H9 (cell line): Measurements from ENCODE around the gene ADAP2. TPM values are rescaled to one million over a fixed set of nuclear protein-coding genes. Genes with fewer than 3 reads are reported as not detected.

Experiments
- DNase-seq: peaks from one replicate; pipeline ENCODE4 v3.0.0-alpha.2; 2017
- H2AFZ ChIP-seq: one replicate; pipeline ENCODE4 v1.6.1; 2013; ENCODE audit warnings: mild to moderate bottlenecking, low read length, control low read depth, moderate library complexity
- H2AK5ac ChIP-seq: 2 replicates; pipeline ENCODE4 v1.6.1; 2013; ENCODE audit warnings: low read length, control low read depth, mixed read lengths; ENCODE audit not compliant: insufficient read length
- H2BK120ac ChIP-seq: one replicate; pipeline ENCODE4 v1.6.1; 2013; ENCODE audit warnings: low read depth, mild to moderate bottlenecking, low read length, control low read depth, inconsistent platforms; ENCODE audit not compliant: poor library complexity, severe bottlenecking
- H2BK12ac ChIP-seq: 2 replicates; pipeline ENCODE4 v1.6.1; 2013; ENCODE audit warnings: low read length, control low read depth, mixed read lengths, low read depth; ENCODE audit not compliant: insufficient read length
- H2BK15ac ChIP-seq: 2 replicates; pipeline ENCODE4 v1.6.1; 2013; ENCODE audit warnings: low read depth, low read length, control low read depth
- H2BK20ac ChIP-seq: one replicate; pipeline ENCODE4 v1.6.1; 2013; ENCODE audit warnings: low read depth, mild to moderate bottlenecking, low read length, control low read depth, inconsistent platforms; ENCODE audit not compliant: poor library complexity, severe bottlenecking
- H2BK5ac ChIP-seq: 2 replicates; pipeline ENCODE4 v1.6.1; 2013; ENCODE audit warnings: low read length, control low read depth, mixed read lengths; ENCODE audit not compliant: insufficient read length
- H3K14ac ChIP-seq: 2 replicates; pipeline ENCODE4 v1.6.1; 2013; ENCODE audit warnings: low read length, control low read depth; ENCODE audit not compliant: insufficient read depth
- H3K18ac ChIP-seq: 2 replicates; pipeline ENCODE4 v1.6.1; 2013; ENCODE audit warnings: low read depth, mild to moderate bottlenecking, mixed read lengths, low read length, control low read depth; ENCODE audit not compliant: insufficient read length
- H3K23ac ChIP-seq: 2 replicates; pipeline ENCODE4 v1.6.1; 2013; ENCODE audit warnings: low read length, control low read depth, mixed read lengths, low read depth; ENCODE audit not compliant: insufficient read length
- H3K23me2 ChIP-seq: 2 replicates; pipeline ENCODE4 v1.6.1; 2013; ENCODE audit warnings: low read depth, mild to moderate bottlenecking, mixed read lengths, low read length, control low read depth; ENCODE audit not compliant: insufficient read length, poor library complexity, severe bottlenecking
- H3K27ac ChIP-seq: 2 replicates; pipeline ENCODE4 v1.5.1; 2013; ENCODE audit warnings: low read length, control low read depth, mixed read lengths, low read depth; ENCODE audit not compliant: insufficient read length
- H3K27me3 ChIP-seq: 2 replicates; pipeline ENCODE4 v1.6.1; 2013; ENCODE audit warnings: low read length, control low read depth, inconsistent platforms; ENCODE audit not compliant: insufficient read depth
- H3K4ac ChIP-seq: 2 replicates; pipeline ENCODE4 v1.6.1; 2013; ENCODE audit warnings: low read depth, mild to moderate bottlenecking, control low read depth, inconsistent platforms, low read length, moderate library complexity
- H3K4me1 ChIP-seq: 2 replicates; pipeline ENCODE4 v1.6.1; 2013; ENCODE audit warnings: low read length, control low read depth, inconsistent platforms; ENCODE audit not compliant: insufficient read depth
- H3K4me2 ChIP-seq: 2 replicates; pipeline ENCODE4 v1.6.1; 2013; ENCODE audit warnings: low read length, control low read depth, mixed read lengths; ENCODE audit not compliant: insufficient read length, insufficient read depth
- H3K56ac ChIP-seq: 2 replicates; pipeline ENCODE4 v1.6.1; 2013; ENCODE audit warnings: low read depth, mild to moderate bottlenecking, mixed read lengths, low read length, control low read depth; ENCODE audit not compliant: insufficient read length
- H3K79me1 ChIP-seq: 2 replicates; pipeline ENCODE4 v1.6.1; 2013; ENCODE audit warnings: low read depth, mild to moderate bottlenecking, moderate library complexity, low read length, control low read depth, inconsistent platforms; ENCODE audit not compliant: insufficient read depth, poor library complexity, severe bottlenecking
- H3K79me2 ChIP-seq: 2 replicates; pipeline ENCODE4 v1.6.1; 2013; ENCODE audit warnings: low read length, control low read depth, inconsistent platforms; ENCODE audit not compliant: insufficient read depth
- H3K9ac ChIP-seq: 2 replicates; pipeline ENCODE4 v1.6.1; 2013; ENCODE audit warnings: low read length, control low read depth, mixed read lengths; ENCODE audit not compliant: insufficient read length; ENCODE audit errors: extremely low read depth
- H3K9me3 ChIP-seq: one replicate; pipeline ENCODE4 v1.6.1; 2013; ENCODE audit warnings: low read depth, low read length, inconsistent platforms; ENCODE audit not compliant: control insufficient read depth
- H3T11ph ChIP-seq: one replicate; pipeline ENCODE4 v1.6.1; 2013; ENCODE audit warnings: mild to moderate bottlenecking, low read length, control low read depth, inconsistent platforms
- H4K20me1 ChIP-seq: one replicate; pipeline ENCODE4 v1.6.1; 2013; ENCODE audit not compliant: control insufficient read depth, insufficient read length, insufficient read depth
- H4K5ac ChIP-seq: 2 replicates; pipeline ENCODE4 v1.6.1; 2013; ENCODE audit warnings: low read depth, mild to moderate bottlenecking, mixed read lengths, low read length, control low read depth; ENCODE audit not compliant: insufficient read length
- H4K8ac ChIP-seq: replicated peaks from 2 replicates; pipeline ENCODE4 v1.6.1; 2013; ENCODE audit warnings: low read length, control low read depth, mixed read lengths, low read depth; ENCODE audit not compliant: insufficient read length
- H4K91ac ChIP-seq: 2 replicates; pipeline ENCODE4 v1.6.1; 2013; ENCODE audit warnings: low read depth, mild to moderate bottlenecking, moderate library complexity, mixed read lengths, low read length, control low read depth; ENCODE audit not compliant: insufficient read length
- H3K27ac Mint-ChIP-seq, 3 experiments: 2 replicates in 2 of 3; 3 replicates in 1 of 3; pipeline ENCODE4 v1.8.0; 2020 to 2021; ENCODE audit warnings: mixed read lengths in 3 of 3, mild to moderate bottlenecking in 1 of 3, moderate library complexity in 1 of 3
- H3K27me3 Mint-ChIP-seq: 2 replicates; pipeline ENCODE4 v1.8.0; 2021; ENCODE audit warnings: low read depth, mild to moderate bottlenecking, moderate library complexity, mixed read lengths
- H3K36me3 Mint-ChIP-seq, 3 experiments: 2 replicates in 2 of 3; 3 replicates in 1 of 3; pipeline ENCODE4 v1.8.0; 2020 to 2021; ENCODE audit warnings: low read depth in 3 of 3, mixed read lengths in 3 of 3; ENCODE audit not compliant: insufficient read depth in 1 of 3
- H3K4me1 Mint-ChIP-seq, 2 experiments: 2 replicates each; pipeline ENCODE4 v1.8.0; 2020; ENCODE audit warnings: mixed read lengths in 2 of 2
- H3K4me3 Mint-ChIP-seq, 2 experiments: 2 replicates in 1 of 2; 3 replicates in 1 of 2; pipeline ENCODE4 v1.8.0; 2020 to 2021; ENCODE audit warnings: mild to moderate bottlenecking in 2 of 2, mixed read lengths in 2 of 2, moderate library complexity in 1 of 2
- H3K9me3 Mint-ChIP-seq, 2 experiments: 2 replicates in 1 of 2; 3 replicates in 1 of 2; pipeline ENCODE4 v1.8.0; 2020; ENCODE audit warnings: mild to moderate bottlenecking in 2 of 2, mixed read lengths in 2 of 2, moderate library complexity in 1 of 2
- CTCF ChIP-seq: fragments of 200-600 bp; sonication (generic); conservative IDR thresholded peaks from 3 replicates; pipeline ENCODE4 v1.8.0; 2021; ENCODE audit warnings: antibody characterized with exemption, mild to moderate bottlenecking
- WGBS: extraction: QIAGEN DNeasy Blood & Tissue Kit; methylation state at CpG from one replicate; pipeline ENCODE4 v1.1.7; 2013; ENCODE audit warnings: missing lambda C conversion rate, low lambda C conversion rate, mixed read lengths; ENCODE audit not compliant: insufficient read length; ENCODE audit errors: extremely low coverage; 5-methylcytosine and 5-hydroxymethylcytosine counted together
- total RNA-seq: library from RNA; stranded (reverse); gene quantifications from 2 replicates; pipeline ENCODE4 v1.2.1, GENCODE V29; 2021

ADAP2 gene
- total RNA-seq, 1 experiment from 2014 or later: 1.2 TPM

- no peak overlapping the region for H3K4me3 Mint-ChIP-seq
- no peak overlapping the region for H3K4me2 ChIP-seq
These were observed 12.2 kb downstream of the ADAP2 start for GRCh38 chr17:30933966-30934365.

More at GRCh38 chr17:30933966-30934365, 12.2 kb downstream of the ADAP2 start:
- Histone ChIP-seq H3K9ac (no peak overlapping the region), H2BK5ac (no peak overlapping the region), H3K4me1 (no peaks in the 10 kb centered on the region), H3K56ac (no peak overlapping the region), H4K91ac (no peak overlapping the region), H3K23ac (no peak overlapping the region), H2BK12ac (no peak overlapping the region), H3K27ac (no peak overlapping the region), H3K27me3 (no peaks in the 10 kb centered on the region), H3K4ac (no peak overlapping the region), H3K79me2 (no peaks in the 10 kb centered on the region), H2AK5ac (no peak overlapping the region), H4K5ac (no peak overlapping the region), H2BK120ac (no peak overlapping the region), H3K79me1 (no peaks in the 10 kb centered on the region), H2AFZ (no peak overlapping the region), H3K23me2 (no peaks in the 10 kb centered on the region), H2BK15ac (no peak overlapping the region), H4K8ac (no peak overlapping the region), H3T11ph (no peak overlapping the region), H2BK20ac (no peak overlapping the region), H3K9me3 (no peaks in the 10 kb centered on the region), H3K18ac (no peak overlapping the region), H3K14ac (no peak overlapping the region), H4K20me1 (no peaks in the 10 kb centered on the region)
- H3K4me1 Mint-ChIP-seq: no peaks in the 10 kb centered on the region
- H3K36me3 Mint-ChIP-seq: no peaks in the 10 kb centered on the region
- H3K27me3 Mint-ChIP-seq: no peaks in the 10 kb centered on the region; the same call in 1 of the 2 replicates
- no peak for TF ChIP-seq CTCF
- no peak overlapping the region for H3K27ac Mint-ChIP-seq
- no peaks in the 10 kb centered on the region for H3K9me3 Mint-ChIP-seq
- WGBS: no CpG with 5 or more reads among the region's 5 CpGs
- no peak for DNase-seq
